PC-9 (cell line): ENCODE results near the gene DNAJB1. TPM values are rescaled to one million over a fixed set of nuclear protein-coding genes. Genes with fewer than 3 reads are reported as not detected.
A peak's percentile ranks its signal among the peaks of the same experiment; 100 is the strongest.

ENCODE experiments used
- BruUV-seq: library from RNA; stranded (reverse); fragments of 400-500 nt; replicated peaks from 2 replicates; lab custom pipeline; 2021; lab: Mats Ljungman, UMichigan
- CTCF ChIA-PET: fragments of 300-600 bp; sonication (Branson Sonifier 250); formaldehyde crosslinking; loops from one replicate; lab custom pipeline; 2022; ENCODE audit warnings: antibody characterized with exemption; lab: Charles Lee
- POLR2A ChIA-PET: fragments of 300-600 bp; sonication (Branson Sonifier 250); formaldehyde crosslinking; loops from one replicate; lab custom pipeline; 2022; ENCODE audit warnings: antibody characterized with exemption; ENCODE audit not compliant: unreplicated experiment; lab: Charles Lee
- DNase-seq, 2 experiments: peaks; one replicate each; pipeline versions ENCODE4 v3.0.0 to v3.0.0-alpha.2; 2015 to 2022; ENCODE audit warnings: mixed read lengths in 1 of 2
- H2AFZ ChIP-seq: fragments of 200-600 bp; sonication (generic); 2 replicates; pipeline ENCODE4 v1.8.1; 2017; ENCODE audit warnings: antibody characterized with exemption
- H3F3A ChIP-seq: fragments of 200-600 bp; sonication (generic); 2 replicates; pipeline ENCODE4 v1.8.1; 2017; ENCODE audit warnings: antibody characterized with exemption, mild to moderate bottlenecking, low read depth; ENCODE audit not compliant: insufficient read depth
- H3K27ac ChIP-seq: fragments of 200-600 bp; sonication (generic); 2 replicates; pipeline ENCODE4 v1.6.1; 2016; ENCODE audit warnings: mixed run types
- H3K27me3 ChIP-seq: fragments of 200-600 bp; sonication (generic); 2 replicates; pipeline ENCODE4 v1.6.1; 2016; ENCODE audit warnings: low read depth, mixed run types; ENCODE audit not compliant: insufficient read depth
- H3K36me3 ChIP-seq: fragments of 200-600 bp; sonication (generic); 2 replicates; pipeline ENCODE4 v1.6.1; 2016; ENCODE audit warnings: low read depth, mixed run types
- H3K4me1 ChIP-seq: fragments of 200-600 bp; sonication (generic); replicated peaks from 2 replicates; pipeline ENCODE4 v1.6.1; 2016; ENCODE audit warnings: mixed run types; ENCODE audit not compliant: insufficient read depth
- H3K4me2 ChIP-seq: fragments of 200-600 bp; sonication (generic); 2 replicates; pipeline ENCODE4 v1.6.1; 2017; ENCODE audit warnings: mixed run types
- H3K4me3 ChIP-seq: fragments of 200-600 bp; sonication (generic); 2 replicates; pipeline ENCODE4 v1.6.1; 2016; ENCODE audit warnings: mixed run types
- H3K79me2 ChIP-seq: fragments of 200-600 bp; sonication (generic); 2 replicates; pipeline ENCODE4 v1.6.1; 2017; ENCODE audit warnings: low read depth, mixed run types
- H3K9me2 ChIP-seq: fragments of 200-600 bp; sonication (generic); 2 replicates; pipeline ENCODE4 v1.8.1; 2017; ENCODE audit warnings: mild to moderate bottlenecking; ENCODE audit not compliant: insufficient read depth
- H3K9me3 ChIP-seq: fragments of 200-600 bp; sonication (generic); 2 replicates; pipeline ENCODE4 v1.8.1; 2016; ENCODE audit warnings: low read depth; ENCODE audit not compliant: insufficient read depth
- H4K20me1 ChIP-seq: fragments of 200-600 bp; sonication (generic); 2 replicates; pipeline ENCODE4 v1.8.1; 2017; ENCODE audit not compliant: insufficient read depth
- CTCF ChIP-seq: fragments of 200-600 bp; sonication (generic); conservative IDR thresholded peaks from 2 replicates; pipeline ENCODE4 v1.6.1; 2017; ENCODE audit warnings: mixed run types, antibody characterized with exemption, mild to moderate bottlenecking, moderate library complexity
- EZH2 ChIP-seq: fragments of 200-600 bp; sonication (generic); IDR thresholded peaks from 2 replicates; pipeline ENCODE4 v1.8.0; 2017; ENCODE audit warnings: antibody characterized with exemption, low read depth
- intact Hi-C: fragments of 100-400 bp; cut with micrococcal nuclease; formaldehyde crosslinking; loops from one replicate; pipeline ENCODE4 v1.10.0; 2022; ENCODE audit not compliant: unreplicated experiment
- total RNA-seq: library from RNA; stranded (reverse); gene quantifications from 2 replicates; pipeline ENCODE4 v1.2.3, GENCODE V29; 2021

Gene DNAJB1
- total RNA-seq, 1 experiment from 2014 or later: 159 TPM

GRCh38 chr19:14528419-14529253 lies 10.4 kb upstream of the DNAJB1 start:
- POLR2A ChIA-PET: no interaction called here
- Histone ChIP-seq H3K36me3 (no peaks in the 10 kb centered on the region), H3K27ac (no peak overlapping the region), H3K79me2 (peaks cover 40% of the 10 kb centered on the region), H3F3A (peaks cover 35% of the 10 kb centered on the region), H3K4me3 (peak overlapping the region; percentile 64), H2AFZ (peak overlapping the region; percentile 83), H3K4me1 (peaks cover 12% of the 10 kb centered on the region), H4K20me1 (peaks cover 4% of the 10 kb centered on the region), H3K9me2 (no peaks in the 10 kb centered on the region), H3K27me3 (no peaks in the 10 kb centered on the region), H3K4me2 (peak overlapping the region; percentile 77), H3K9me3 (no peaks in the 10 kb centered on the region)
- intact Hi-C loops: no loop called here
- BruUV-seq: no TSS peak
- TF ChIP-seq CTCF: no peak
- TF ChIP-seq EZH2: no peak
- CTCF ChIA-PET: no interaction called here
- no peak for DNase-seq

DNA sequence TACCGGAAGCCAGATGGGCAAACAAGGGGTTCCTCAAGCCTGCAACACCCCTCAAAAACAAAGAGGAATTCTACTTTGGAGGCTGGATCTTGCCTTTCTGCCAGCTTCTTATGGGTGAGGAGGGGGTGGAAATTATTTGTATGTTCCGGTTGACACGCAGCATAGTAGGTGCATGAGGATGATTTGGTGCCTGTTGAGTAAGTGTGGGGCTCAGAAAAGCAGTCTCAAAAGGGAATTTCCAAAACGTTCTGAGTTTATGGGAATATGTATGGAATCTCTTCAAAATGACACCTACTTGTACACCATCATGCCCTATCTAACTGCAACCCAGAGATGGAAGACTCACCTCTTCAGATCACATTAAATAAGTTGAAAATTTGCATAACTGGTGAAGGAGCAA lies 8.2 kb upstream of the DNAJB1 start:
- ChIA-PET CTCF (interaction anchor here (0.7 kb wide), 1 partner anchor 1580 kb away, joined by 3 read pairs; no protein-coding TSS in a partner anchor), POLR2A (interaction anchor here (0.6 kb wide), 1 partner anchor 10 kb away, joined by 5 read pairs; no protein-coding TSS in a partner anchor)
- no peak overlapping the region for H3K4me2 ChIP-seq
- BruUV-seq: no TSS peak
- peaks cover 18% of the 10 kb centered on the region for H3K79me2 ChIP-seq
- H3F3A ChIP-seq: peaks cover 16% of the 10 kb centered on the region
- no peaks in the 10 kb centered on the region for H3K9me3 ChIP-seq
- peaks cover 16% of the 10 kb centered on the region for H3K4me1 ChIP-seq
- DNase-seq: no peak
- intact Hi-C loops: no loop called here
- no peak overlapping the region for H3K27ac ChIP-seq
- no peak overlapping the region for H3K4me3 ChIP-seq
- H2AFZ ChIP-seq: no peak overlapping the region
- H3K27me3 ChIP-seq: no peaks in the 10 kb centered on the region
- no peaks in the 10 kb centered on the region; the same call in 1 of the 2 replicates for H4K20me1 ChIP-seq
- H3K9me2 ChIP-seq: no peaks in the 10 kb centered on the region
- H3K36me3 ChIP-seq: no peaks in the 10 kb centered on the region
- TF ChIP-seq EZH2 (no peak), CTCF (no peak)

DNA sequence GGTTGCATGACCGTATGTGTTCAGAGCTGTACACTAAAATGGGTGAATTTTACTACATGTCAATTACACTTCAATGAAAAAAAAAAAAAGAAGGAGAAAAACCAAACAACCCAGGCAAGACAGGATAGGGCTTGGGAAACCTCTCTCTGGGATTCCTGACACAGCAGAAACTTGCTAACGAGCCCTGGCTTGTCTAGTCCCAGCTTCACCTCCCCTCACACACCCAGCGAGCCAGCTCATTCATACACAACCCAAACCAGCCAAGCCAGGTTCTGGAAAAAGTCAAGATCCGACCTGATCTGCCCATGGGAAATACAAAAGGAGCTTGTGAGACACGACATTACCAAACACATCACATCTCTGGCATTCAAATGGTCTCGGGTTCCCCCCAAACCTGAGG lies 7.5 kb upstream of the DNAJB1 start:
- Histone ChIP-seq H3K27ac (no peak overlapping the region), H3K4me1 (peaks cover 11% of the 10 kb centered on the region), H3K9me3 (no peaks in the 10 kb centered on the region), H3K36me3 (no peaks in the 10 kb centered on the region), H3F3A (peaks cover 14% of the 10 kb centered on the region), H2AFZ (no peak overlapping the region), H3K4me2 (no peak overlapping the region), H3K79me2 (peaks cover 11% of the 10 kb centered on the region), H3K27me3 (no peaks in the 10 kb centered on the region), H4K20me1 (no peaks in the 10 kb centered on the region), H3K4me3 (no peak overlapping the region), H3K9me2 (no peaks in the 10 kb centered on the region)
- DNase-seq: peak in 1 of 2 experiments; percentile 25
- CTCF ChIA-PET: interaction anchor here (0.7 kb wide), 2 partner anchors 46 to 1581 kb away, joined by 3 to 4 read pairs; partner anchors contain the start of gene NDUFB7
- BruUV-seq: no TSS peak
- intact Hi-C loops: no loop called here
- TF ChIP-seq CTCF: no peak
- no peak for TF ChIP-seq EZH2
- POLR2A ChIA-PET: interaction anchor here (0.5 to 0.7 kb wide), 3 partner anchors 24 to 164 kb away, joined by 3 to 12 read pairs (median 3); no protein-coding TSS in a partner anchor
